Fibroblast of lung (primary cell): ENCODE data around the gene ETS1. TPM values are rescaled to one million over a fixed set of nuclear protein-coding genes. Genes with fewer than 3 reads are reported as not detected.

ENCODE experiments used
- DNase-seq, 2 donors: peaks; one replicate each; pipeline versions ENCODE4 v3.0.0 to v3.0.0-alpha.2; 2010; ENCODE audit warnings: low read depth in 2 of 2
- H2AFZ ChIP-seq: 2 replicates; pipeline ENCODE4 v1.5.1; 2012; ENCODE audit warnings: low read length, control low read depth, inconsistent platforms
- H3K27ac ChIP-seq: 2 replicates; pipeline ENCODE4 v1.5.1; 2011; ENCODE audit warnings: low read length, control low read depth; ENCODE audit not compliant: insufficient read depth
- H3K27me3 ChIP-seq: 2 replicates; pipeline ENCODE4 v1.5.1; 2011; ENCODE audit warnings: mild to moderate bottlenecking, low read length; ENCODE audit not compliant: control insufficient read depth, insufficient read depth
- H3K36me3 ChIP-seq: 2 replicates; pipeline ENCODE4 v1.5.1; 2011; ENCODE audit warnings: low read length; ENCODE audit not compliant: control insufficient read depth, insufficient read depth
- H3K4me1 ChIP-seq: 2 replicates; pipeline ENCODE4 v1.5.1; 2011; ENCODE audit warnings: low read length; ENCODE audit not compliant: control insufficient read depth, insufficient read depth; ENCODE audit errors: extremely low read depth
- H3K4me2 ChIP-seq: 2 replicates; pipeline ENCODE4 v1.5.1; 2011; ENCODE audit warnings: low read length, control low read depth; ENCODE audit not compliant: insufficient read depth; ENCODE audit errors: extremely low read depth
- H3K4me3 ChIP-seq, 4 experiments: fragments of 200-600 bp in 1 of 4; sonication (generic) in 1 of 4; replicated peaks in 1 of 4; 2 replicates each; pipeline ENCODE4 v1.5.1; 2011 to 2016; ENCODE audit warnings: low read length in 4 of 4, low read depth in 3 of 4, mild to moderate bottlenecking in 3 of 4, control low read depth in 2 of 4, inconsistent platforms in 1 of 4, mixed read lengths in 1 of 4; ENCODE audit not compliant: insufficient read depth in 1 of 4; ENCODE audit errors: control extremely low read depth in 1 of 4
- H3K79me2 ChIP-seq: 2 replicates; pipeline ENCODE4 v1.5.1; 2012; ENCODE audit warnings: mild to moderate bottlenecking, low read length, inconsistent platforms; ENCODE audit not compliant: control insufficient read depth, insufficient read depth
- H3K9ac ChIP-seq: 2 replicates; pipeline ENCODE4 v1.5.1; 2011; ENCODE audit warnings: mild to moderate bottlenecking, low read length, control low read depth; ENCODE audit not compliant: insufficient read depth
- H3K9me3 ChIP-seq: 2 replicates; pipeline ENCODE4 v1.5.1; 2012; ENCODE audit warnings: low read depth, low read length; ENCODE audit not compliant: control insufficient read depth, insufficient read depth
- H4K20me1 ChIP-seq: 2 replicates; pipeline ENCODE4 v1.5.1; 2011; ENCODE audit warnings: low read length; ENCODE audit not compliant: control insufficient read depth, insufficient read depth; ENCODE audit errors: extremely low read depth
- CTCF ChIP-seq, 2 donors: IDR thresholded peaks in 1 of 2; conservative IDR thresholded peaks in 1 of 2; 1 replicate in 1 of 2; 2 replicates in 1 of 2; pipeline ENCODE4 v1.5.1; 2011 to 2012; ENCODE audit warnings: low read length in 2 of 2, control low read depth in 1 of 2, inconsistent platforms in 1 of 2, low read depth in 1 of 2, mild to moderate bottlenecking in 1 of 2
- EZH2 ChIP-seq: IDR thresholded peaks from 2 replicates; pipeline ENCODE4 v1.5.1; 2012; ENCODE audit warnings: low read length, control low read depth, mild to moderate bottlenecking; ENCODE audit errors: missing control alignments
- polyA plus RNA-seq, 2 donors: library from polyadenylated mRNA; depleted of rRNA in 1 of 2; stranded (reverse) in 1 of 2; unstranded in 1 of 2; fragments of >200 nt; gene quantifications; 2 replicates each; pipeline ENCODE4 v1.2.1, GENCODE V29; 2011 to 2012; ENCODE audit warnings: missing spikeins in 1 of 2
- total RNA-seq: library from RNA; depleted of rRNA; stranded (reverse); fragments of >200 nt; gene quantifications from 2 replicates; pipeline ENCODE4 v1.2.1, GENCODE V29; 2014

The ETS1 gene
- total and polyA plus RNA-seq, 2 donors (not counting 1 experiment from before 2014, with no cell fraction given): 51.5 to 51.7 TPM

- Histone ChIP-seq H3K4me2 (no peak overlapping the region), H3K4me3 (no peak overlapping the region), H3K4me1 (no peaks in the 10 kb centered on the region), H3K27me3 (peaks cover 5% of the 10 kb centered on the region), H3K9me3 (no peaks in the 10 kb centered on the region), H3K27ac (no peak overlapping the region), H3K36me3 (no peaks in the 10 kb centered on the region), H3K79me2 (no peaks in the 10 kb centered on the region), H4K20me1 (no peaks in the 10 kb centered on the region), H2AFZ (no peak overlapping the region), H3K9ac (no peak overlapping the region)
- no peak for DNase-seq
- no peak for TF ChIP-seq EZH2
- no peak for TF ChIP-seq CTCF (conservative IDR thresholded peaks at IDR 0.05 in 1 of 2, IDR thresholded peaks at IDR 0.05 in 1 of 2; ENCODE audit: low read depth in 1 of 2, low read length in 2 of 2)
These were observed 20.5 kb upstream of the ETS1 start for GRCh38 chr11:128607819-128608218.

GRCh38 chr11:128604723-128605122 is 17.4 kb upstream of the ETS1 start:
- Histone ChIP-seq H3K4me2 (no peak overlapping the region), H3K27me3 (peaks cover 2% of the 10 kb centered on the region), H4K20me1 (no peaks in the 10 kb centered on the region), H3K4me1 (no peaks in the 10 kb centered on the region), H3K9me3 (no peaks in the 10 kb centered on the region), H3K27ac (no peak overlapping the region), H3K79me2 (no peaks in the 10 kb centered on the region), H3K4me3 (no peak overlapping the region), H2AFZ (no peak overlapping the region), H3K36me3 (no peaks in the 10 kb centered on the region), H3K9ac (no peak overlapping the region)
- TF ChIP-seq EZH2: no peak
- no peak for TF ChIP-seq CTCF (conservative IDR thresholded peaks at IDR 0.05 in 1 of 2, IDR thresholded peaks at IDR 0.05 in 1 of 2; ENCODE audit: low read depth in 1 of 2, low read length in 2 of 2)
- no peak for DNase-seq

GRCh38 chr11:128603752-128604414 is 16.5 kb upstream of the ETS1 start:
- H3K9me3 ChIP-seq: no peaks in the 10 kb centered on the region
- H3K4me1 ChIP-seq: no peaks in the 10 kb centered on the region
- no peak overlapping the region for H2AFZ ChIP-seq
- no peak overlapping the region for H3K9ac ChIP-seq
- DNase-seq: no peak
- H3K4me3 ChIP-seq: no peak overlapping the region
- H4K20me1 ChIP-seq: no peaks in the 10 kb centered on the region
- peaks cover 2% of the 10 kb centered on the region for H3K27me3 ChIP-seq
- TF ChIP-seq EZH2 (no peak), CTCF (conservative IDR thresholded peaks at IDR 0.05 in 1 of 2, IDR thresholded peaks at IDR 0.05 in 1 of 2; ENCODE audit: low read depth in 1 of 2, low read length in 2 of 2) (no peak)
- H3K4me2 ChIP-seq: no peak overlapping the region
- no peaks in the 10 kb centered on the region for H3K79me2 ChIP-seq
- H3K36me3 ChIP-seq: no peaks in the 10 kb centered on the region
- H3K27ac ChIP-seq: no peak overlapping the region
